Measurements from ENCODE around the gene VPS16.

VPS16 gene

DNA sequence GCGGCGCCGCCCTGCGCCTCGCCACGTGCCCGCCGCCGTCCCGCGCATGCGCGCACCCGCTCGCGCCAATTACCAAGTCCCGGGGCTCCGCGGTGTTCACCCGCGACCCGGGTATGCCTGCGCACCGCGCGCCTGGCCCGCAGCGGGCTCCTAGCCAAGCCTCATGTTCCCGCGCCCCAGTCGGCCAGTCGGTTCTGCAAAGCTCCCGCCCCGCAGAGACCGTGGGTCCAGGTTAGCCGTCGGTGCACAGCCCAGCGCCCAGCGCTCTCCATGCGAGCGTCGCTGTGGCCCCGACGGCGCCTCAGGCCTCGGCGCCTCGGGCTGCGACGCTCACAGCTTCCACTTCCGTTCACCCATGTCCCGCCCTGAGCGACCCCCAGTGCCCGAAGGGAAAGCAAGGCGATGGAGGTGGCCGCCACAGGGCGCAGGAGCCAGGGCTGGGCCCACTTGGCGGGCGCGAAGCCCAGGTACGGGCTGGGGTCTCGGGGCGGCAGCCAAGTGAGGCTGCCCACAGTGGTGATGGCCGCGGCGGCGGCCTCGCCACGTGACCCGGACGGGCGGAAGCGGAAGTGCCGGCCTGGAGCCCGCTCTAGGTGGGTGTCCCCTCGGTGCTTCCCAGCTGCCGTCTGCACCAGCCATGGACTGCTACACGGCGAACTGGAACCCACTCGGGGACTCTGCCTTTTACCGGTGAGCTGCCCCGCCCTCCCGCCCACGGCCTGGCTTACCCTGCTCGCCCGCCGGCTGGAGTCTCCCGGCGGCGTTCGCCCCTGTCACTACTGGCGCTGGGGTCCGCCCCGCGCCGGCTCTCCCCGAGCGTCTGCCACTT, at the start of gene VPS16, which contains the start of gene PCED1A:
TSS of gene VPS16 (plus strand) at position 608 of the 829 bp plus-strand sequence. CDS start at position 638, 30 bp downstream.
TSS of gene PCED1A (minus strand) at position 518 of the 829 bp plus-strand sequence. CDS start 743 bp downstream, outside the sequence.
- peak; percentile 91 for DNase-seq

- DNase-seq: no peak
These were observed 47.1 kb upstream of the VPS16 start for GRCh38 chr20:2793471-2793870.

- DNase-seq: no peak
These were observed 46.3 kb upstream of the VPS16 start for GRCh38 chr20:2794202-2794748.

- no peak for DNase-seq
These were observed 45.6 kb upstream of the VPS16 start for GRCh38 chr20:2794866-2795447.

DNA sequence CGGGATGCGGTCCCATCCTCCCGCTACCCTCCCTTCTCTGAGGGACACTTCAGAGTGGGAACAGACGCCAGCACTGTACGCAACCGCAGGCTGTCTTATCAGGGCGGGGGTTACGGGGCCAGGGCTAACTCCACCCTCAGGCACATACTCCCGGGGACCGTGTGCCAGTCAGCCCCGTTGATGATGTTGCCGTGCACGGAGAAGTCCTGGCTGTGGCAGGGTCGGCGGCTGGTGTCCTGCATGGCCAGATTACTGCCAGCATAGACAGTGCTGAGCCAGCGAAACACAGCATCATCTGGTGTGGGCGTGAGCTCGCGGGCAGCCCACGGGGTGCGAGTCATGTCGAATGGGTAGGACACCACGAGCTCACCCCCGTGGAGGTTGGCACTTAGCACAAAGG, 45.1 kb upstream of the VPS16 start:
- no peak for DNase-seq

DNA sequence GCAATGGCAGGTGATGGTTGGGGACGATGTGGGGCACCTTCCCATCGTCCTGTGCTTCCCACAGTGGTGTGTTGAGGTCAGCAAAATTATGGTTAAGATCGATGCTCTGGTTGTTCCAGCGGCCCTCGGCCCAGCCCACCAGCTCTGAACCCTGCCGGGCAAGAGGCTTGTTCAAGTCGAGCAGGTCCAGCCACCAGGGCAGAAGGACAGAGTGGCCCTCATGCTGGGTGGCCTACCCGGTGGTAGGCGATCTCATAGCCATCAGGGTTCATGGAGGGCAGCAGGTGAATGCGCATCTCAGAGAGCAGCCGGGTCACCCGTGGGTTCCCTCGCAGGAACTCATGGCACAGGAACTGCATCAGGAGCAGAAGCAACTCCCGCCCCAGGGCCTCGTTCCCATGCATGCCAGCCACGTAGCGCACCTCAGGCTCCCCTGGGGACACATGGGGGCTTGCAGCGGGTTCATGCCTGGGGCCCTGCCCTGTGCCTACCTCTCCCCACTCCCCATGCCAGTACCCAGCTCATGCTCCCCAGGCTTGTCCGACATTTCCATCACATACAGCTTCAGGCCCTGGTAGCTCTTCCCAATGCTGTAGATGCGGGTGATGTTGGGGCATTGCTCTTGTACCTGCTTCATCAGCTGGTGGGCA, 44.4 kb upstream of the VPS16 start:
- DNase-seq: no peak

GRCh38 chr20:2797136-2797983, 43.2 kb upstream of the VPS16 start:
- DNase-seq: no peak

GRCh38 chr20:2798095-2798805, 42.3 kb upstream of the VPS16 start:
- DNase-seq: no peak

GRCh38 chr20:2798814-2799213, 41.7 kb upstream of the VPS16 start:
- no peak for DNase-seq

DNA sequence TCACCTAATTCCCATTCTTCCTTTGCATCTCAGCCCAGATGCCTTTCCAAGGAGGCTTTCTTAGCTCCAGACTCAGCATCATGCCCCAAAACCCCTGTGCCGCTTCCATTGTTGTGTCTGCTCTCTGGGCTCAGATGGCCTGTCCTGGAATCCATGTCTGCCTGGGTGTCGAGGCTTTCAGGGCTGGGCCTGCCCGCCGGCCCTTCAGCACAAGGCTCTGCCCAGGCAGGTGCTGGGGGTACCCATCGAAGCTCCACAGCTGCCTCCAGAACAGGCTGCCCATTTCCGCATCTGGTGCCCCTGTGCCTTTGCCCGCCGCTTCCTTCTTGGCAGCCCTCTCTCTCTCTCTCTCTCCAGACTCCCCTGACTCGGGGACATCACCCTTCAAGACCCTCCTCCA, 41.3 kb upstream of the VPS16 start:
- no peak for DNase-seq

GRCh38 chr20:2799688-2800520, 40.6 kb upstream of the VPS16 start:
- no peak for DNase-seq

DNA sequence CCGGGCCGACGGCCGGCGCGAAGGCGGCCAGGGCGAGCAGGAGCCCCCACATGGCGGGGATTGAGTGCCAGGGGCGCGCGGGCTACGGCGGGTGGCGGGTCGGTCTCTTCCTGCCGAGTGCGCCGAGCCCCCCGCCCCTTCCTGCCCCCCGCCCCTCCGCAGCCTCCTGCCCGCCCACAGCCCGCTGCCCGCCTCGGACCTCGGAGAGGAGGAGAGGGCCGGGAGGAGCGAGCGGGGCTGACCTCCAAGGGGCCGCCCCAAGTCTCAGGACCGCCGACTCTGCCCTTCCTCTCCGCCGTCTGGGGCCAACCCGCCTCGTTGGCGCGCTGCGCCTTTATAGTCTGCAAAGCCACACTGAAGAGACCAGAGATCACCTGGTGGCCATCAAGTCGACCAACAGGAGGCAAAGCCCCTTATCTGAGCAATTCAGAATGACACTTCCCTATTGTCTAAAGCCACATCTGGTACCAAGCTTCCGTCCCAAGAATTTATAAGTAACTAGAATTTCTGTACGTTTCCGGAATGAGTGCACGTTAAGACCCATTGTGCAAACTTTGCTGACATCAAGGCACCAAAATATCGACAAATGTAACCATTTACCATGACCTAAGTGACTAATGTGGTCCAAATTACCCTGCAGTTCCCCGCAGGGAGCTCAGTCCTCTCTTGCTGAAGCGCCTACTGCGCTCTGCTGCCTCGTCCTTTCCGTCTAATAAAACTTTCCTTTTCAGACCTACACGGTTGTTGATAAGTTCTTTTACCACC, 39.8 kb upstream of the VPS16 start, which contains the start of gene CPXM1:
TSS of gene CPXM1 (minus strand) at position 107 of the 765 bp plus-strand sequence. CDS start at position 52, 55 bp downstream.
- DNase-seq: no peak

GRCh38 chr20:2801286-2801728, 39.2 kb upstream of the VPS16 start:
- no peak for DNase-seq

- no peak for DNase-seq
These were observed 36.3 kb upstream of the VPS16 start for GRCh38 chr20:2804041-2804828.

- DNase-seq: no peak
These were observed 35.5 kb upstream of the VPS16 start for GRCh38 chr20:2804852-2805688.

GRCh38 chr20:2805689-2806350, 34.7 kb upstream of the VPS16 start:
- DNase-seq: no peak

DNA sequence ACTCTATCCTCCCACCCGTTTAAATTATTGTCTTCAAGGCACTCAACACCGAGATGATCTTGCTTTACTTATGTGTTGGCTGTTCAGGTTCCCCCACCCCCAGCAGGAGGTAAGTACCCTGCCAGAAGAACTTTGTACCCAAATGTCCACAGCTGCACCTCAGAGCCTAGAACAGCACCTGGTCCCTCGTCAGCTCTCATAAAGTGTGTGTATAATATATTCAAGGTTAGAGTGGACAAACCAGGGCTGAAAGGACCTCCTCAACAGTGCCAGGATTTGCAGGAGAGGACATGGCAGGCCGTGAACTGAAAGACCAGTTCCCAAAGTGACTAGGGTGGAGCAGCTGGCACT, 34.2 kb upstream of the VPS16 start:
- no peak for DNase-seq

DNA sequence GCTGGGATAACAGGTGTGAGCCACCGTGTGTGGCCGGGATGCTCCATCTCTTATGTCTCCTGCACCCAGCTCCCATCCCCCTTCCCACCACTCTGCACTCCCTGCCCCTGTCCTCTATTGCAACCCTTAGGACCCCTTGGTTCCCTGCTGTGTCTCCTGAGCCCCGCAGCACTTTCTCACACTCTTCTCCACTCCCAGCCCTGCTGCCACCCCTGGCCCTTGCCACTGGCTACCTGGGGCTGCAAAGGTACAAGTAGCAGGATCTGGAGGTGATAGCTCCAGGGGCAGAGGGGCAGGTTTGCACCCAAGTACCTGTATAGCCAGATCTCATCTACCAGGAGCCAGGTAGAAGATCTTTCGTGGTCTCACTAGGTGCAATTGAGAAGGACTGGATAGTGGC, 33.5 kb upstream of the VPS16 start:
- DNase-seq: no peak
